HCT116 (cell line): ENCODE measurements around the gene CKS1B.

Source experiments
- ATF3 ChIP-seq: IDR thresholded peaks from 2 replicates; pipeline ENCODE4 v1.6.1; 2012
- CTCF ChIP-seq, 3 experiments: fragments of 200-600 bp in 1 of 3; sonication (generic) in 1 of 3; IDR thresholded peaks in 2 of 3; conservative IDR thresholded peaks in 1 of 3; 2 replicates each; pipeline ENCODE4 v1.5.1; 2012 to 2017; ENCODE audit warnings: low read depth in 2 of 3, low read length in 2 of 3, antibody characterized with exemption in 1 of 3, borderline replicate concordance in 1 of 3, control low read depth in 1 of 3, mild to moderate bottlenecking in 1 of 3, mixed read lengths in 1 of 3, mixed run types in 1 of 3, moderate library complexity in 1 of 3; ENCODE audit not compliant: insufficient read depth in 1 of 3
- EGR1 ChIP-seq: IDR thresholded peaks from 2 replicates; pipeline ENCODE4 v1.6.1; 2012; ENCODE audit warnings: low read depth
- EZH2 ChIP-seq: fragments of 200-600 bp; sonication (generic); IDR thresholded peaks from 2 replicates; pipeline ENCODE4 v1.6.1; 2017; ENCODE audit warnings: antibody characterized with exemption, mixed run types
- EZH2phosphoT487 ChIP-seq: fragments of 200-600 bp; IDR thresholded peaks from 2 replicates; pipeline ENCODE4 v1.6.1; 2018; ENCODE audit warnings: antibody characterized with exemption, borderline replicate concordance
- JUND ChIP-seq: IDR thresholded peaks from 2 replicates; pipeline ENCODE4 v1.6.1; 2012
- POLR2A ChIP-seq: IDR thresholded peaks from 2 replicates; pipeline ENCODE4 v1.7.0; 2011; ENCODE audit warnings: borderline replicate concordance; ENCODE audit not compliant: insufficient read depth, insufficient read length; ENCODE audit errors: extremely low read depth
- POLR2AphosphoS5 ChIP-seq: IDR thresholded peaks from 2 replicates; pipeline ENCODE4 v1.6.1; 2011; ENCODE audit warnings: mild to moderate bottlenecking, low read depth, low read length, moderate library complexity
- RAD21 ChIP-seq: IDR thresholded peaks from 2 replicates; pipeline ENCODE4 v1.6.1; 2012; ENCODE audit warnings: low read depth, mild to moderate bottlenecking
- SP1 ChIP-seq: IDR thresholded peaks from 2 replicates; pipeline ENCODE4 v1.6.1; 2012; ENCODE audit warnings: low read depth
- YY1 ChIP-seq: IDR thresholded peaks from 2 replicates; pipeline ENCODE4 v1.6.1; 2011; ENCODE audit warnings: low read length, low read depth, moderate library complexity, mild to moderate bottlenecking; ENCODE audit not compliant: insufficient replicate concordance; ENCODE audit errors: extremely low read depth
- TF ChIP-seq, protein P1 (sequence below): IDR thresholded peaks from 2 replicates; pipeline ENCODE4 v1.6.1; 2011; ENCODE audit warnings: mild to moderate bottlenecking, low read length, moderate library complexity; ENCODE audit not compliant: insufficient replicate concordance; ENCODE audit errors: extremely low read depth
- TF ChIP-seq, protein P2 (sequence below): IDR thresholded peaks from 2 replicates; pipeline ENCODE4 v1.6.1; 2012; ENCODE audit warnings: low read depth

GRCh38 chr1:154958036-154958435 lies 16.4 kb upstream of the CKS1B start:
- TF ChIP-seq, protein P1, sequence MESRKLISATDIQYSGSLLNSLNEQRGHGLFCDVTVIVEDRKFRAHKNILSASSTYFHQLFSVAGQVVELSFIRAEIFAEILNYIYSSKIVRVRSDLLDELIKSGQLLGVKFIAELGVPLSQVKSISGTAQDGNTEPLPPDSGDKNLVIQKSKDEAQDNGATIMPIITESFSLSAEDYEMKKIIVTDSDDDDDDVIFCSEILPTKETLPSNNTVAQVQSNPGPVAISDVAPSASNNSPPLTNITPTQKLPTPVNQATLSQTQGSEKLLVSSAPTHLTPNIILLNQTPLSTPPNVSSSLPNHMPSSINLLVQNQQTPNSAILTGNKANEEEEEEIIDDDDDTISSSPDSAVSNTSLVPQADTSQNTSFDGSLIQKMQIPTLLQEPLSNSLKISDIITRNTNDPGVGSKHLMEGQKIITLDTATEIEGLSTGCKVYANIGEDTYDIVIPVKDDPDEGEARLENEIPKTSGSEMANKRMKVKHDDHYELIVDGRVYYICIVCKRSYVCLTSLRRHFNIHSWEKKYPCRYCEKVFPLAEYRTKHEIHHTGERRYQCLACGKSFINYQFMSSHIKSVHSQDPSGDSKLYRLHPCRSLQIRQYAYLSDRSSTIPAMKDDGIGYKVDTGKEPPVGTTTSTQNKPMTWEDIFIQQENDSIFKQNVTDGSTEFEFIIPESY = no peak
- TF ChIP-seq JUND = no peak
- no peak for TF ChIP-seq YY1
- no peak for TF ChIP-seq CTCF (IDR thresholded peaks at IDR 0.05 in 2 of 3, conservative IDR thresholded peaks at IDR 0.05 in 1 of 3; ENCODE audit: borderline replicate concordance in 1 of 3, insufficient read depth in 1 of 3, low read depth in 2 of 3, low read length in 2 of 3)
- TF ChIP-seq SP1 = no peak
- TF ChIP-seq EZH2 = no peak
- no peak for TF ChIP-seq ATF3
- TF ChIP-seq RAD21 = no peak
- TF ChIP-seq POLR2A = no peak
- TF ChIP-seq EZH2phosphoT487 = no peak
- TF ChIP-seq, protein P2, sequence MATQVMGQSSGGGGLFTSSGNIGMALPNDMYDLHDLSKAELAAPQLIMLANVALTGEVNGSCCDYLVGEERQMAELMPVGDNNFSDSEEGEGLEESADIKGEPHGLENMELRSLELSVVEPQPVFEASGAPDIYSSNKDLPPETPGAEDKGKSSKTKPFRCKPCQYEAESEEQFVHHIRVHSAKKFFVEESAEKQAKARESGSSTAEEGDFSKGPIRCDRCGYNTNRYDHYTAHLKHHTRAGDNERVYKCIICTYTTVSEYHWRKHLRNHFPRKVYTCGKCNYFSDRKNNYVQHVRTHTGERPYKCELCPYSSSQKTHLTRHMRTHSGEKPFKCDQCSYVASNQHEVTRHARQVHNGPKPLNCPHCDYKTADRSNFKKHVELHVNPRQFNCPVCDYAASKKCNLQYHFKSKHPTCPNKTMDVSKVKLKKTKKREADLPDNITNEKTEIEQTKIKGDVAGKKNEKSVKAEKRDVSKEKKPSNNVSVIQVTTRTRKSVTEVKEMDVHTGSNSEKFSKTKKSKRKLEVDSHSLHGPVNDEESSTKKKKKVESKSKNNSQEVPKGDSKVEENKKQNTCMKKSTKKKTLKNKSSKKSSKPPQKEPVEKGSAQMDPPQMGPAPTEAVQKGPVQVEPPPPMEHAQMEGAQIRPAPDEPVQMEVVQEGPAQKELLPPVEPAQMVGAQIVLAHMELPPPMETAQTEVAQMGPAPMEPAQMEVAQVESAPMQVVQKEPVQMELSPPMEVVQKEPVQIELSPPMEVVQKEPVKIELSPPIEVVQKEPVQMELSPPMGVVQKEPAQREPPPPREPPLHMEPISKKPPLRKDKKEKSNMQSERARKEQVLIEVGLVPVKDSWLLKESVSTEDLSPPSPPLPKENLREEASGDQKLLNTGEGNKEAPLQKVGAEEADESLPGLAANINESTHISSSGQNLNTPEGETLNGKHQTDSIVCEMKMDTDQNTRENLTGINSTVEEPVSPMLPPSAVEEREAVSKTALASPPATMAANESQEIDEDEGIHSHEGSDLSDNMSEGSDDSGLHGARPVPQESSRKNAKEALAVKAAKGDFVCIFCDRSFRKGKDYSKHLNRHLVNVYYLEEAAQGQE = no peak
- TF ChIP-seq POLR2AphosphoS5 = no peak; the same call in 1 of the 2 replicates
- TF ChIP-seq EGR1 = no peak
